Measurements from ENCODE around the gene CYB5R4.

DNA sequence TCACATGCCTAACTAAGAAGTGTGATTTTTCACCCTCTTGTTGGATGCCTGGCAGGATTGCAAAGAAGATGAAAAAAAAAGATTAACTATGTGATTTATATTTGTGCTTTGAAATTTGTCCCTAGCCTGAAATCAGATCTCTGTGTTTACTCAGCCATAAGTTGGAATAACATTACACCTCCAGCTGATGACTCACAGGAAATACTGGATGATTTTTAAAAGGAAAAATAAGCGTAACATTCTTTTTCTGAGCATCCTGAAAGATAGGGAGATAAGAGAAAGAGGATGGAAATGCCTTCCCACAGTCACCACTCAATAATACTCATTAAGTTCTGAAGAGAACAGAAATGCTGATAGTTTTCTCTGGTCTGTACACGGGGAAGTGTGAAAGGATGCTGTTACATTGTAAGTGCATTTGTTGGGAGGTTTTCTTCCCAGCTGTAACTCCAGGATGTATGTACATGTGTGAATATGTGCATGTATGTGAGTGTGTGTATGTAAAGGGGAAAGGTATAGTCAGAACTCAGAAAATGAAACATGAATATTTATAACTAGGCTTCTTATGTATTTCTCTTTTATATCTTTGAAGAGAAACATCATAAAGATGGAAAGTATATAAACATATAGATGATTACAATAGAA, 43.7 kb upstream of the CYB5R4 start:
- TF ChIP-seq, protein P1, sequence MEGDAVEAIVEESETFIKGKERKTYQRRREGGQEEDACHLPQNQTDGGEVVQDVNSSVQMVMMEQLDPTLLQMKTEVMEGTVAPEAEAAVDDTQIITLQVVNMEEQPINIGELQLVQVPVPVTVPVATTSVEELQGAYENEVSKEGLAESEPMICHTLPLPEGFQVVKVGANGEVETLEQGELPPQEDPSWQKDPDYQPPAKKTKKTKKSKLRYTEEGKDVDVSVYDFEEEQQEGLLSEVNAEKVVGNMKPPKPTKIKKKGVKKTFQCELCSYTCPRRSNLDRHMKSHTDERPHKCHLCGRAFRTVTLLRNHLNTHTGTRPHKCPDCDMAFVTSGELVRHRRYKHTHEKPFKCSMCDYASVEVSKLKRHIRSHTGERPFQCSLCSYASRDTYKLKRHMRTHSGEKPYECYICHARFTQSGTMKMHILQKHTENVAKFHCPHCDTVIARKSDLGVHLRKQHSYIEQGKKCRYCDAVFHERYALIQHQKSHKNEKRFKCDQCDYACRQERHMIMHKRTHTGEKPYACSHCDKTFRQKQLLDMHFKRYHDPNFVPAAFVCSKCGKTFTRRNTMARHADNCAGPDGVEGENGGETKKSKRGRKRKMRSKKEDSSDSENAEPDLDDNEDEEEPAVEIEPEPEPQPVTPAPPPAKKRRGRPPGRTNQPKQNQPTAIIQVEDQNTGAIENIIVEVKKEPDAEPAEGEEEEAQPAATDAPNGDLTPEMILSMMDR (IDR thresholded peaks at IDR 0.05), result no peak
- TF ChIP-seq POLR2A (IDR thresholded peaks at IDR 0.05), result no peak
